ENCODE results near the gene POU2F3. TPM values are rescaled to one million over a fixed set of nuclear protein-coding genes. Genes with fewer than 3 reads are reported as not detected.

POU2F3 gene
- total RNA-seq, 1 donor from 2014 or later: 0.98 TPM

GRCh38 chr11:120236169-120237107 lies 3.5 kb upstream of the POU2F3 start:
- no peak overlapping the region for H3K27ac Mint-ChIP-seq
- no peak for DNase-seq (ENCODE audit: low spot score in 2 of 2, unreplicated experiment in 2 of 2)
- peaks cover 61% of the 10 kb centered on the region for H3K27me3 Mint-ChIP-seq (ENCODE audit: low read depth)
- no peaks in the 10 kb centered on the region for H3K36me3 Mint-ChIP-seq
- no peak overlapping the region for H3K4me3 Mint-ChIP-seq
- TF ChIP-seq, protein P1, sequence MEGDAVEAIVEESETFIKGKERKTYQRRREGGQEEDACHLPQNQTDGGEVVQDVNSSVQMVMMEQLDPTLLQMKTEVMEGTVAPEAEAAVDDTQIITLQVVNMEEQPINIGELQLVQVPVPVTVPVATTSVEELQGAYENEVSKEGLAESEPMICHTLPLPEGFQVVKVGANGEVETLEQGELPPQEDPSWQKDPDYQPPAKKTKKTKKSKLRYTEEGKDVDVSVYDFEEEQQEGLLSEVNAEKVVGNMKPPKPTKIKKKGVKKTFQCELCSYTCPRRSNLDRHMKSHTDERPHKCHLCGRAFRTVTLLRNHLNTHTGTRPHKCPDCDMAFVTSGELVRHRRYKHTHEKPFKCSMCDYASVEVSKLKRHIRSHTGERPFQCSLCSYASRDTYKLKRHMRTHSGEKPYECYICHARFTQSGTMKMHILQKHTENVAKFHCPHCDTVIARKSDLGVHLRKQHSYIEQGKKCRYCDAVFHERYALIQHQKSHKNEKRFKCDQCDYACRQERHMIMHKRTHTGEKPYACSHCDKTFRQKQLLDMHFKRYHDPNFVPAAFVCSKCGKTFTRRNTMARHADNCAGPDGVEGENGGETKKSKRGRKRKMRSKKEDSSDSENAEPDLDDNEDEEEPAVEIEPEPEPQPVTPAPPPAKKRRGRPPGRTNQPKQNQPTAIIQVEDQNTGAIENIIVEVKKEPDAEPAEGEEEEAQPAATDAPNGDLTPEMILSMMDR (IDR thresholded peaks at IDR 0.05; ENCODE audit: unreplicated experiment): no peak
- no peaks in the 10 kb centered on the region for H3K9me3 Mint-ChIP-seq
- peaks cover 7% of the 10 kb centered on the region for H3K4me1 Mint-ChIP-seq

- H3K27ac Mint-ChIP-seq: no peak overlapping the region
- TF ChIP-seq, protein P1 (IDR thresholded peaks at IDR 0.05; ENCODE audit: unreplicated experiment): no peak
- no peak for DNase-seq (ENCODE audit: low spot score in 2 of 2, unreplicated experiment in 2 of 2)
- H3K9me3 Mint-ChIP-seq: no peaks in the 10 kb centered on the region
- peak overlapping the region; percentile 49 for H3K4me3 Mint-ChIP-seq
- H3K36me3 Mint-ChIP-seq: no peaks in the 10 kb centered on the region
- peaks cover 68% of the 10 kb centered on the region for H3K27me3 Mint-ChIP-seq (ENCODE audit: low read depth)
- peaks cover 7% of the 10 kb centered on the region for H3K4me1 Mint-ChIP-seq
Observed at GRCh38 chr11:120238968-120239620, 846 bp upstream of the POU2F3 start.

DNA sequence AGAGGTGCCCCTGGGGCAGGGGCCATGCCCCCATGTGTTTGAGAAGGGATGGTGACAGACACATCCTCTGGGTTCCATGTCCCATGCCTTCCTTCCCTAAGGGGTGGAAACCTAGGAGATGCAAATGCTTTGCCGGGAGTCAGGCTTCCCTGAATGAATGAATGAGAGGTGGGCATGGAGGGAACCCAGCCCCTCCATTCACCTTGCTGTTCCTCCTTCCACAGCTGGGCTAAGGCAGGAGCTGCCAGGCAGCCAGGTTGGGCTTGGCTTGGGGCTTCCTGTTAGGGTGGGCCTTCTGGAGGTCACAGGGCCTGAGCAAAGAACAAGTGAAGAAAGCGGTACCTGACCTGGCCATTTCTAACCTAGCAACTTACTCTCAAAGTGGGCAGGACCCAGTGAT lies 926 bp downstream of the POU2F3 start:
- Mint-ChIP-seq H3K27ac (no peak overlapping the region), H3K27me3 (ENCODE audit: low read depth) (peaks cover 79% of the 10 kb centered on the region), H3K4me1 (peaks cover 5% of the 10 kb centered on the region), H3K4me3 (peak overlapping the region; percentile 57), H3K9me3 (no peaks in the 10 kb centered on the region), H3K36me3 (no peaks in the 10 kb centered on the region)
- TF ChIP-seq, protein P1 (IDR thresholded peaks at IDR 0.05; ENCODE audit: unreplicated experiment): no peak
- no peak for DNase-seq (ENCODE audit: low spot score in 2 of 2, unreplicated experiment in 2 of 2)

DNA sequence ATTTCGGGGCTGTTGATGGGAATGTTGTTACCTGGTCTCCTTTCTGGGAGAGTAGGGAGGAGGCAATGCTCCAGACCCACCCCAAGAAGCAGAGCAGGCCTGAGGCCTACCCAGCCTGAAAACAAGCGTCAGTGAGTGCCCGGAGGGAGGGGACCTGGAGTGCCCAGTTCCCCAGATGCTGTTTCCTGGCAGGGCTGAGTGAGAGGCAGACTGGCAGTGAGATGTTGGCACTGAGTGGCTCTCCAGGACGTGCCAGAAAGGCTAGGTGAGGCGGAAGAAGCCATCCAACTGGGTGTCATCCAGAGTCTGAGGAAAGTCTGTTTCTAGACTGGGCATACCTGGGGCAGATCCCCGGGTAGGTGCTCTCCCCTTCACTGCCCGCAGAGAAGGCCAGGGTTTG lies 1.3 kb downstream of the POU2F3 start:
- peaks cover 5% of the 10 kb centered on the region for H3K4me1 Mint-ChIP-seq
- H3K27me3 Mint-ChIP-seq (ENCODE audit: low read depth): peaks cover 83% of the 10 kb centered on the region
- no peak overlapping the region for H3K4me3 Mint-ChIP-seq
- TF ChIP-seq, protein P1 (IDR thresholded peaks at IDR 0.05; ENCODE audit: unreplicated experiment): no peak
- no peak for DNase-seq (ENCODE audit: low spot score in 2 of 2, unreplicated experiment in 2 of 2)
- H3K36me3 Mint-ChIP-seq: no peaks in the 10 kb centered on the region
- no peak overlapping the region for H3K27ac Mint-ChIP-seq
- no peaks in the 10 kb centered on the region for H3K9me3 Mint-ChIP-seq

- TF ChIP-seq, protein P1 (IDR thresholded peaks at IDR 0.05; ENCODE audit: unreplicated experiment): no peak
- Mint-ChIP-seq H3K9me3 (no peaks in the 10 kb centered on the region), H3K27ac (no peak overlapping the region), H3K4me1 (peaks cover 2% of the 10 kb centered on the region), H3K4me3 (no peak overlapping the region), H3K36me3 (no peaks in the 10 kb centered on the region), H3K27me3 (ENCODE audit: low read depth) (peaks cover 93% of the 10 kb centered on the region)
- DNase-seq (ENCODE audit: low spot score in 2 of 2, unreplicated experiment in 2 of 2): no peak
Observed at GRCh38 chr11:120243221-120243620, 3.3 kb downstream of the POU2F3 start.
